GM19463 (cell line): Measurements from ENCODE around the gene HS6ST1.

ENCODE experiments used
- ATAC-seq: cut with Tn5 transposase; IDR thresholded peaks from one replicate; pipeline ENCODE4 v1.9.1; 2021; ENCODE audit warnings: mild to moderate bottlenecking, moderate library complexity; ENCODE audit not compliant: unreplicated experiment

The HS6ST1 gene

DNA sequence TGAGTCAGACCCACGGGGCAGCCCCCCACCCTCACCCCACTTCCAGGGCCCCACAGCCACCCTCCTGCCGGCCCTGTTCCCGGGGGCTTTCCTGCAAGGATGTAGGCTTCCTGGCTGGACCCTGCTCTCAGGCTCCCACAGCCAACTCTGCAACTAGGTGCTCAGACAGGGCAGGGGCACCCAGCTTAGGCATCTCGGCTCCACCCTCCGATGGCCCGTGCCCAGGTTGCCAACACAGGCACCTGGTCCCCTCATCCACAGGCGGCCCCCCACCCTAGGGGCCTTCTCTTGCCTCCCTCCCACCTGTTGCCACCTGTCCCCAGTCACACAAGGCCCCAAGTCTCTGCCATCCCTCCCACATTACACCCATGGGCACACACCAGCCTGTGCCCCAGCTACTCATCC, 34.6 kb downstream of the HS6ST1 start:
- no peak for ATAC-seq

DNA sequence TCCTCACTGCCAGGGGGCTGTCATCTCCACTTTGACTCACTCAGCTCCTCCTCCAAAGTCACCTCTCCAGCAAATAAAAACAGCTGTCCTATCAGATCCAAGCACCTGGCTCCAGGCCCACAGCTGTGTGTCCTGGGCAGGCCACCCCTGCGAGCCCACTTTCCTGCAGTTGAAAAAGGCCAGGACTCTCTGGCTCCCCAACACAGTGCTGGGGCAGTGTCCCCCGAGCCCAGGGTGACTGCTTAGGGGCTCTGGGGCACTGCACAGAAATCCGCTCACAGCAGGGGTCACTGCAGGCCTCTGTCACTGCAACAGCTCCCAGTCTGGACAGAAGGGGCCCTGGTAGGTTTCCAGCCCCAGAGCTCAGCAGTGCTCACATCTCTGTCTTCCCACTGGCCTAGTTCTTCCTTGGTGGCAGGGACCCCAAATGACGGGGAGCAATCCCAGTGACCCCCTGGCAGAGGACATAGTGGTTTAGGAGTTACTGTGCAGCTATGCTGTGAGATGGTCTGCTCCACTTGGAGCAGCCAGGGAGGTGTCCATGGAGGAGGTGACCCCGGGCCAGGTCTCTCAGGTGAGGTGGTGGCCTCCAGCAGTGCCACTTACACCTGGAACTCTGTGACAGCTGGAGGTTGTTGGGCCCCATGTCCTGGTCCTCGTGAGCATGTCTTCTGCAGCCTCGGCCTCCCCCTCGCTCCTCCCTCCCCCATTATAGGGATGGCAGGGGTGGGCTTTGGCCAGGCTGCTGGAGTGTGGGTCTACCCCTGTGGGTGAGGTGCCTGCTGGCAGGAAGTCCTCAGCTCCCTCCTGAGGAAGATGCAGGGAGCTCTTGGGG, 35.5 kb downstream of the HS6ST1 start:
- no peak for ATAC-seq

DNA sequence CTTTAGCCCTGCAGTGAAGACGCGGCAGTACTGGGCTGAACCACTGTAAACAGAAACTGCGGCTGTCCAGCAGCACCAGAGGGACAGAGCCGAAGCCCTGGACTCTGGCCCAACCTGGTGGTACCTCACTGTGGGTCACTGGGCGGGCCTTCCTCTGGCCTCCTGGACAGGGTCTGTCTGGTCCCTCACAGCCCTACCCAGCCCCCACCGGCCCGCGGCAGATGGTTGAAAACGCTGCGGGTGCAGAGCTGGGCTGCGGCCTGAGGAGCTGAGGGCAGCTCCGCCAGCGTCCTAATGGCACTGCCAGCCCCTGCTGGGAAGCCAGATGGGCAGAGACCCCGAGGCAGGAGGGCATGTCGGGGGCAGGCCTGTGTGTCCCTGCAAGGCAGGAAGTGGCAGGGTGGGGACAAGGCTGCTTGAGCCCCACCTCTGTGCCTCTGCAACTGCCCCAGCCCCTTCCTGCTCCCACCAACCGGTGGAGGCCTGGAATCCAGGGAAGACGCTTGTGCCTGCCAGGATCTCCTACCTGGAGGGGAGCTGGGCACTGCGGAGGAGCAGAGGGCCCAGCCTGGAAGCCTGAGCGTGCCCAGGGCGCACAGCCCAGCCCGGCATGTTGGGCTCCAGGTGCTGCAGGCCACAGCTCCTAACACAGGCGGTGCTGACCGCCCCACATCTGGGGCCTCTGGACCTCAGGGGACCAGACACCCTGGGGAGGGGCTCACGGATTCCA, 36.3 kb downstream of the HS6ST1 start:
- ATAC-seq: no peak

- ATAC-seq: no peak
Observed at GRCh38 chr2:128281852-128282245, 36.8 kb downstream of the HS6ST1 start.

- no peak for ATAC-seq
Observed at GRCh38 chr2:128280901-128281321, 37.8 kb downstream of the HS6ST1 start.

- ATAC-seq: no peak
Observed at GRCh38 chr2:128280158-128280871, 38.4 kb downstream of the HS6ST1 start.

DNA sequence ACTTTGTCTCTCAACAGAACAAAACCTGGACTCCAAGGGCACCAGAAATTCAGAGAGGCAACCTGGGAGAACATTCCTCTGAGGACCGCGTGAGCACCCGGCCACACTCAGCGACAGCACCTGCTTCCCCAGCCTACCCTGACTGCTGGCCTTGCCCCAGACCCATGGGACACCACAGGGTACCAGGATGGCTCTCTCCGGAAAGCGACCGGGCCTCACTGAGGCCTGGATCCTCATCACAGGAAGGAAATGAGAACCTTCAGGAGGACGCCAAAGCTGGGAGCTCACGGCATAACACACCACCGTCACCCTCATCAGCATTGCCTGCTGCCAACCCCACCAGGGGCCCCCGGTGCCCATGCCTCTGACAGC, 38.9 kb downstream of the HS6ST1 start:
- no peak for ATAC-seq

GRCh38 chr2:128279009-128279408, 39.7 kb downstream of the HS6ST1 start:
- no peak for ATAC-seq

- no peak for ATAC-seq
Observed at GRCh38 chr2:128277961-128278681, 40.5 kb downstream of the HS6ST1 start.

DNA sequence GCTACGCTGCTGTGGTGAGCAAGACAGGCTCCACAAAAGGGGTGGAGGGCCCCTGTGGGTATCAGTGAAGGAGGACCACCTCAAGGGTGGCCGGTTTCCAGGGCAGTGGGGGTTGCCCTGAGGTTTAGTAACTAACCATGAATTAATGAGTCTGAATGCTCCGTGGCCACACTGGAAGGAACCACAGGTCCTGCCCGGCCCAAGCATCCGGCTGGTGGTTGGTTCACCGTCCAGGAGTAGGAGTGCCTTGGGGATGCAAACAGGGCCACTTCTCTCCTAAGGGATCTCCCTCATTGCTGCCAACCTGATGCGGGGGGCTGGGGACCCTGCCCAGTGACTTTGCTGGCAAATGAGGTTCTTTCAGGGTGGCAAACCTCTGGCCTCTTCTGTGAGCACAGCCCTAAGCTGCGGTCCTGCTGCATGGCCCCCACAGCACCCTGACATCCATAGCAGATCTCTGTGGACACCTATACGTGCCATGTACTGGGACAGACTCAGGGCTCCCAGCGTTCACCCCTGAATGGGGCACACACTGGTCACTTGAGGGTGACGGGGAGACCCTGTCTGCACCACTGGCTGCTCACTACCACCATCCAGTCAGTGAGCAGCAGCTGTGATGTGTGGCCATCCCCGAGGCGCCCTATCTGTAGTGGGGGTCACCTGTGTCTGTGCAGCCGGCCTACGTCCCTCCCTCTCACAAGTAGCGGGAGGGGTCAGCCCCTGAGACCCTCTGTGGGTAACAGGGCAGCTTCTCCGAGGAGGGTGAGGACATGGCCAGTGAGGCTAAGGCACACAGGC, 41.6 kb downstream of the HS6ST1 start:
- ATAC-seq: no peak

- no peak for ATAC-seq
Observed at GRCh38 chr2:128275498-128276045, 43.1 kb downstream of the HS6ST1 start.

DNA sequence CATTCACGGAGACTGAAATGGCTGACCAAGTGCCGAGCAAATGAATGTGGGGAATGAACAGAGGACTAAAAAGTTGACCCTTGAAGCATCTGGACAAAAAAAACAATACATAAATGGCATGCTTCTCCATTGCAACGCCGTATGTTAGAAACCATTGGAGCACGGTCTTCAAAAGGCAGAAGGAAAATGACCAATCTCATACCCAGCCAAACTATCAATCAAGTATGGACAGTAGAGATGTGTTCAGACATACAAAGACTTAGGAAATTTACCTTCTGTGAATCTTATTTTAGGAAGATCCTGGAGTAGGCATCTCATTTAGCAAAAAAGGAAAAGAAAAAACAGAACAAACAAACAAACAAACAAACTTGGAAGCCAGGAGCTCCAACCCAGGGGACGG, 44.5 kb downstream of the HS6ST1 start:
- no peak for ATAC-seq

GRCh38 chr2:128273469-128274081, 45.1 kb downstream of the HS6ST1 start:
- no peak for ATAC-seq

GRCh38 chr2:128272601-128273468, 45.8 kb downstream of the HS6ST1 start:
- no peak for ATAC-seq

- no peak for ATAC-seq
Observed at GRCh38 chr2:128271911-128272600, 46.6 kb downstream of the HS6ST1 start.

GRCh38 chr2:128271597-128271910, 47.1 kb downstream of the HS6ST1 start:
- no peak for ATAC-seq

DNA sequence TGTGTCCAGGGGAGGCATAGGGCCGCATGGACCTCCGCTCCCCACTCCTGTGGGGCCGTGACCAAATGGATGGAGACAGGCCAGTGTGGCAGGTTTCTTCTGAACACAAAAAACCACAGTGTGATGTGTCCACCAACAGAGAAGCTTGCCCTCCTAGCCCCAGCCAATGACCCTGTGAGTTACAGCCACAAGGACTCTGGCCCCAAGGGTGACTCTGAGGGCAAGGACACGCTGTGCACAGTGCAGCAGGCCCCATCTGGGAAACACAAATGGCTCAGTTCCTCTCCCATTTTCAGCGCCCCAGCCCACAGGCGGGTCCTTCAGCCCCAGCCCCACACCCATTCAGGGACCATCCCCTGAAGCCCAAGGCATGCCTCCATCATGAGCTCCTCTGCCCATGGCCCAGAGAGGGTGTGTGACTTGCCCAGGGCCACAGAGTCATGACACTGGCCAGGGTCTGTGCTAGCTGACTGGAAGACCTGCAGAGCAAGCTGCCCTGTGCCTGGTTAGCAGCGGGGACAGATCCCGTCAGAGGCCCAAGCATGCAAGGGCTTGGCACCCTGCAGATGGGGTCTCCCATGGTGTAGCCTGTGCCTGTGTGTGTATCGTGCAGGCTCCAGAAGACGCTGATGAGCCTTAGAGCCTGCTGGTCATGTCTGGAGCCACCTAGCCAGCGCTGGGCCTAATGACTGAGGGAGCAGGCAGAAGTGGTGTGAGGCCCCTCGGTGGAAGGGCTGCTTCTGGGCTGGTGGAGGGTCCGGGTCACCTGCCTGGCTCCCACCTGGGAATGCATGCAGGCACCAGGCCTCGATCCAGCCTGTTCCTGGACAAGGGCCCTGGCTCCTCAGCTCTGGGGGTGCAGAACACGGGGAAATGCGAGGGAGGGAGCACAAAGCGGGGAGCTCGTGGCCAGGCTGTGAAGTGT, 47.7 kb downstream of the HS6ST1 start:
- ATAC-seq: no peak
